AG04450 (cell line): ENCODE data around the gene PARP9. TPM values are rescaled to one million over a fixed set of nuclear protein-coding genes. Genes with fewer than 3 reads are reported as not detected.
"Not testable (repeated sequence)": the region's sequence is repeated elsewhere in the genome, so short reads cannot be mapped to it uniquely, and the experiment has no call there.

Experiments used
- CTCF ChIA-PET: fragments of 300-600, 350-600 bp; formaldehyde crosslinking; extraction: SDS; loops from one replicate; lab custom pipeline; 2022; ENCODE audit warnings: antibody characterized with exemption, inconsistent platforms; lab: Charles Lee
- POLR2A ChIA-PET: fragments of 350-600 bp; formaldehyde crosslinking; extraction: SDS; loops from one replicate; lab custom pipeline; 2021; ENCODE audit warnings: antibody characterized with exemption, inconsistent platforms; lab: Yijun Ruan, JAX
- DNase-seq: peaks from one replicate; pipeline ENCODE4 v3.0.0-alpha.2; 2011; ENCODE audit warnings: low read depth, low spot score
- H3K27ac ChIP-seq: one replicate; pipeline ENCODE4 v1.5.1; 2012; ENCODE audit warnings: low read depth, low read length, control low read depth
- H3K27me3 ChIP-seq: one replicate; pipeline ENCODE4 v1.6.0; 2012; ENCODE audit warnings: low read length; ENCODE audit not compliant: control insufficient read depth, insufficient read depth
- H3K4me3 ChIP-seq: 2 replicates; pipeline ENCODE4 v1.5.1; 2011; ENCODE audit warnings: mild to moderate bottlenecking, low read depth, low read length, control low read depth
- H3K9me3 ChIP-seq: 2 replicates; pipeline ENCODE4 v1.5.1; 2012; ENCODE audit warnings: low read length; ENCODE audit not compliant: control insufficient read depth, insufficient read depth
- CTCF ChIP-seq: IDR thresholded peaks from 2 replicates; pipeline ENCODE4 v1.5.1; 2011; ENCODE audit warnings: low read depth, low read length, control low read depth, inconsistent platforms
- polyA plus RNA-seq: library from polyadenylated mRNA; depleted of rRNA; stranded (reverse); fragments of >200 nt; gene quantifications from 2 replicates; pipeline ENCODE4 v1.2.3, GENCODE V29; 2011

Gene PARP9
- polyA plus RNA-seq, 1 experiment, result 24.4 TPM

GRCh38 chr3:122513386-122514122 is 50.5 kb downstream of the PARP9 start:
- no peak for DNase-seq
- ChIA-PET CTCF (interaction anchor here (1.8 to 2.0 kb wide), 2 partner anchors 46 to 165 kb away, joined by 4 read pairs; no protein-coding TSS in a partner anchor), POLR2A (interaction anchor here (0.7 kb wide), 1 partner anchor 24 kb away, joined by 3 read pairs; no protein-coding TSS in a partner anchor)
- H3K4me3 ChIP-seq, result peak overlapping the region; percentile 72
- H3K27ac ChIP-seq, result peak overlapping the region; percentile 25
- H3K9me3 ChIP-seq, result no peaks in the 10 kb centered on the region; the same call in 1 of the 2 replicates
- no peak for TF ChIP-seq CTCF
- peaks cover 5% of the 10 kb centered on the region for H3K27me3 ChIP-seq

GRCh38 chr3:122512284-122512683 is 51.8 kb downstream of the PARP9 start:
- no peaks in the 10 kb centered on the region; the same call in 1 of the 2 replicates for H3K9me3 ChIP-seq
- H3K4me3 ChIP-seq, result no peak overlapping the region
- no peak overlapping the region for H3K27ac ChIP-seq
- TF ChIP-seq CTCF, result no peak
- DNase-seq, result no peak
- ChIA-PET CTCF (interaction anchor here (1.0 kb wide), 1 partner anchor 19 kb away, joined by 3 read pairs; no protein-coding TSS in a partner anchor), POLR2A (no interaction called here)
- peaks cover 5% of the 10 kb centered on the region for H3K27me3 ChIP-seq

GRCh38 chr3:122510878-122511535 is 53.1 kb downstream of the PARP9 start:
- no peaks in the 10 kb centered on the region; the same call in 1 of the 2 replicates for H3K9me3 ChIP-seq
- TF ChIP-seq CTCF, result no peak
- no peak for DNase-seq
- peaks cover 1% of the 10 kb centered on the region for H3K27me3 ChIP-seq
- ChIA-PET POLR2A (no interaction called here), CTCF (no interaction called here)
- no peak overlapping the region for H3K4me3 ChIP-seq
- H3K27ac ChIP-seq, result no peak overlapping the region

GRCh38 chr3:122508944-122509343 is 55.2 kb downstream of the PARP9 start:
- H3K27ac ChIP-seq, DNase-seq, CTCF ChIA-PET, H3K4me3 ChIP-seq, H3K27me3 ChIP-seq, POLR2A ChIA-PET, H3K9me3 ChIP-seq: not testable (repeated sequence)

GRCh38 chr3:122508135-122508914 is 55.8 kb downstream of the PARP9 start:
- no peaks in the 10 kb centered on the region; the same call in 1 of the 2 replicates for H3K9me3 ChIP-seq
- ChIA-PET POLR2A (no interaction called here), CTCF (no interaction called here)
- H3K27me3 ChIP-seq, result no peaks in the 10 kb centered on the region
- no peak for DNase-seq
- H3K27ac ChIP-seq, result no peak overlapping the region
- TF ChIP-seq CTCF, result no peak
- H3K4me3 ChIP-seq, result no peak overlapping the region
